ENCODE results near the gene MCU.

DNA sequence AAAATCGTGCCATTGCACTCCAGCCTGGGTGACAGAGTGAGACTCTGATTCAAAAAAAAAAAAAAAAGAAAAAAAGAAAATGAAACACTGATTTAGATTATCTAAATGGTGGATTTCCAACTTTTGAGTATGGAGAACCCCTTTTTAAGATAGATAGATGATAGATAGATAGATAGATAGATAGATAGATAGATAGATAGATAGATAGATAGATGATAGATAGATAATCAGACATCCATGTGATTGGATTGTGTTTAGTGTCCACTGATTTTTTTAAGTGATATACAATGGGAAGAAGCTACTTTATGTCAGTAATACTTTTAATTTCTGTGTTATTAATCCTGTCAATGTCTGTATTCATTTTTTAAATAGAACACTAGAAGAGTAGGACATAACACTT, 207.6 kb downstream of the MCU start:
- TF ChIP-seq POLR2AphosphoS5 (IDR thresholded peaks at IDR 0.05; ENCODE audit: low read depth, low read length) (no peak), SIN3A (IDR thresholded peaks at IDR 0.05; ENCODE audit: borderline replicate concordance, insufficient read depth, low read length) (no peak), TAF1 (IDR thresholded peaks at IDR 0.05; ENCODE audit: borderline replicate concordance, insufficient read depth, low read length) (no peak)
- TF ChIP-seq, protein P1, sequence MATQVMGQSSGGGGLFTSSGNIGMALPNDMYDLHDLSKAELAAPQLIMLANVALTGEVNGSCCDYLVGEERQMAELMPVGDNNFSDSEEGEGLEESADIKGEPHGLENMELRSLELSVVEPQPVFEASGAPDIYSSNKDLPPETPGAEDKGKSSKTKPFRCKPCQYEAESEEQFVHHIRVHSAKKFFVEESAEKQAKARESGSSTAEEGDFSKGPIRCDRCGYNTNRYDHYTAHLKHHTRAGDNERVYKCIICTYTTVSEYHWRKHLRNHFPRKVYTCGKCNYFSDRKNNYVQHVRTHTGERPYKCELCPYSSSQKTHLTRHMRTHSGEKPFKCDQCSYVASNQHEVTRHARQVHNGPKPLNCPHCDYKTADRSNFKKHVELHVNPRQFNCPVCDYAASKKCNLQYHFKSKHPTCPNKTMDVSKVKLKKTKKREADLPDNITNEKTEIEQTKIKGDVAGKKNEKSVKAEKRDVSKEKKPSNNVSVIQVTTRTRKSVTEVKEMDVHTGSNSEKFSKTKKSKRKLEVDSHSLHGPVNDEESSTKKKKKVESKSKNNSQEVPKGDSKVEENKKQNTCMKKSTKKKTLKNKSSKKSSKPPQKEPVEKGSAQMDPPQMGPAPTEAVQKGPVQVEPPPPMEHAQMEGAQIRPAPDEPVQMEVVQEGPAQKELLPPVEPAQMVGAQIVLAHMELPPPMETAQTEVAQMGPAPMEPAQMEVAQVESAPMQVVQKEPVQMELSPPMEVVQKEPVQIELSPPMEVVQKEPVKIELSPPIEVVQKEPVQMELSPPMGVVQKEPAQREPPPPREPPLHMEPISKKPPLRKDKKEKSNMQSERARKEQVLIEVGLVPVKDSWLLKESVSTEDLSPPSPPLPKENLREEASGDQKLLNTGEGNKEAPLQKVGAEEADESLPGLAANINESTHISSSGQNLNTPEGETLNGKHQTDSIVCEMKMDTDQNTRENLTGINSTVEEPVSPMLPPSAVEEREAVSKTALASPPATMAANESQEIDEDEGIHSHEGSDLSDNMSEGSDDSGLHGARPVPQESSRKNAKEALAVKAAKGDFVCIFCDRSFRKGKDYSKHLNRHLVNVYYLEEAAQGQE (IDR thresholded peaks at IDR 0.05; ENCODE audit: insufficient read depth in 1 of 2, low read depth in 2 of 2, low read length in 2 of 2): no peak

Measured in PFSK-1 (cell line).